Testis (tissue), 3 donors: ENCODE data around the gene CLDN3. TPM values are rescaled to one million over a fixed set of nuclear protein-coding genes. Genes with fewer than 3 reads are reported as not detected.

Source experiments
- DNase-seq: peaks from one replicate; pipeline ENCODE4 v3.0.0-alpha.2; 2019
- H3K27ac ChIP-seq, 2 donors: fragments of 200-600 bp; sonication (generic); one replicate each; pipeline ENCODE4 v1.5.1; 2019
- H3K27me3 ChIP-seq: fragments of 200-600 bp; sonication (generic); one replicate; pipeline ENCODE4 v1.5.1; 2019
- H3K36me3 ChIP-seq: fragments of 200-600 bp; sonication (generic); one replicate; pipeline ENCODE4 v1.5.1; 2017; ENCODE audit warnings: low read depth; ENCODE audit errors: missing control alignments
- H3K4me1 ChIP-seq: fragments of 200-600 bp; sonication (generic); one replicate; pipeline ENCODE4 v1.5.1; 2019
- H3K4me3 ChIP-seq, 2 donors: fragments of 200-600 bp; sonication (generic); one replicate each; pipeline ENCODE4 v1.5.1; 2017 to 2019
- H3K9me3 ChIP-seq: fragments of 200-600 bp; sonication (generic); one replicate; pipeline ENCODE4 v1.5.1; 2017
- CTCF ChIP-seq, 3 experiments: fragments of 450-650 bp in 2 of 3; fragments of 200-600 bp in 1 of 3; sonication (generic) in 1 of 3; IDR thresholded peaks; one replicate each; pipeline ENCODE4 v1.5.1; 2016 to 2019; ENCODE audit warnings: antibody characterized with exemption in 3 of 3, mild to moderate bottlenecking in 2 of 3, moderate library complexity in 1 of 3
- POLR2A ChIP-seq: fragments of 450-650 bp; IDR thresholded peaks from one replicate; pipeline ENCODE4 v1.6.1; 2017; ENCODE audit warnings: antibody characterized with exemption, mild to moderate bottlenecking, moderate library complexity
- WGBS, 2 donors: methylation state at CpG; one replicate each; pipeline ENCODE4 v1.1.5; 2018; 5-methylcytosine and 5-hydroxymethylcytosine counted together
- intact Hi-C: fragments of 100-400 bp; cut with DNase I; formaldehyde crosslinking; loops from one replicate; pipeline ENCODE4 v1.15.1; 2023; ENCODE audit warnings: low total_unique reads
- polyA plus RNA-seq: library from polyadenylated mRNA; stranded (reverse); fragments of 350-450 nt; fragmentation: Illumina TruSeq; extraction: RNeasy Lipid Tissue Mini Kit (QIAGEN cat#74804); gene quantifications from one replicate; pipeline ENCODE4 v1.2.3, GENCODE V29; 2014; ENCODE audit warnings: low read depth, low replicate concordance; ENCODE audit not compliant: insufficient read depth
- small RNA-seq, 2 donors: library from RNA; depleted of rRNA; stranded (forward); fragments of <200 nt; gene quantifications; one replicate each; pipeline ENCODE3, GENCODE V24; 2016
- total RNA-seq, 2 donors: library from RNA; depleted of rRNA; stranded (reverse); fragments of >200 nt; gene quantifications; one replicate each; pipeline ENCODE4 v1.2.3, GENCODE V29; 2016

Gene CLDN3
- total and polyA plus RNA-seq, 3 donors from 2014 or later, result 1.9 to 6.1 (median 5.1) TPM

DNA sequence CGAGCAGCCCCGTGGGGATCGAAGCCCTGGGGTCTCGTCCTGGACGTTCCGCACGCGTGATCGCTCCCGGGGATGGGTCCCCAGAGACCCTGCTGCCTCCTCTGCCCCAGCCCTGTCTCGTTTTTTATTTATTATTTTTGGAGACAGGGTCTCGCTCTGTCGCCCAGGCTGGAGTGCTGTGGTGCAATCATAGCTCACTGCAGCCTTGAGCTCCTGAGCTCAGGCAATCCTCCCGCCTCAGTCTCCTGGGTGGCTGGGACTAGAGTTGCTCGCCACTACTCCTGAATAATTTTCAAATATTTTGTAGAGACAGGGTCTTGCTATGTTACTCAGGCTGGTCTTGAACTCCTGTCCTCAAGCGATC lies 50.3 kb downstream of the CLDN3 start:
- H3K36me3 ChIP-seq, result no peaks in the 10 kb centered on the region
- 14 to 15% methylated on average over 6 of the region's 16 CpGs for WGBS, 2 donors
- DNase-seq, result no peak
- peaks cover 25% of the 10 kb centered on the region for H3K4me1 ChIP-seq
- H3K9me3 ChIP-seq, result no peaks in the 10 kb centered on the region
- TF ChIP-seq POLR2A (no peak), CTCF (IDR thresholded peaks at IDR 0.05) (no peak)
- no peak overlapping the region for H3K27ac ChIP-seq
- H3K27me3 ChIP-seq, result no peaks in the 10 kb centered on the region
- intact Hi-C loops, result no loop called here
- peak overlapping the region; percentile 48 to 79 for H3K4me3 ChIP-seq

Small RNA genes within 50 kb of the gene (small RNA-seq; reads per million reads assigned to genes)
- gene RN7SL265P, result 0 reads per million in 2 donors

Other genes with a start within 250 kb of the CLDN3 start
- gene BAZ1B, start 248.0 kb downstream of the CLDN3 start, total RNA-seq, result 10 to 100 TPM; 59.4 to 72.8 TPM
- gene BAZ1B, start 248.0 kb downstream of the CLDN3 start, polyA plus RNA-seq, result 30.8 TPM
- gene BCL7B, start 212.6 kb downstream of the CLDN3 start, total RNA-seq, result 10 to 100 TPM; 83.0 to 91.1 TPM
- gene BCL7B, start 212.6 kb downstream of the CLDN3 start, polyA plus RNA-seq, result 88.9 TPM
- 100 to 1,000 TPM; 211 to 224 TPM for gene TBL2, start 191.7 kb downstream of the CLDN3 start, total RNA-seq
- 579 TPM for gene TBL2, start 191.7 kb downstream of the CLDN3 start, polyA plus RNA-seq
- gene MLXIPL, start 145.7 kb downstream of the CLDN3 start, total RNA-seq, result 100 to 1,000 TPM; 160 to 215 TPM
- gene MLXIPL, start 145.7 kb downstream of the CLDN3 start, polyA plus RNA-seq, result 34.2 TPM
- gene VPS37D, start 102.4 kb downstream of the CLDN3 start, total RNA-seq, result 10 to 100 TPM; 15.0 to 24.8 TPM
- gene VPS37D, start 102.4 kb downstream of the CLDN3 start, polyA plus RNA-seq, result 10.3 TPM
- 10 to 100 TPM; 19.7 to 25.0 TPM for gene DNAJC30, start 86.8 kb downstream of the CLDN3 start, total RNA-seq
- gene DNAJC30, start 86.8 kb downstream of the CLDN3 start, polyA plus RNA-seq, result 27.7 TPM
- 100 to 1,000 TPM; 241 to 252 TPM for gene BUD23, start 86.7 kb downstream of the CLDN3 start, total RNA-seq
- 231 TPM for gene BUD23, start 86.7 kb downstream of the CLDN3 start, polyA plus RNA-seq
- gene STX1A, start 50.6 kb downstream of the CLDN3 start, total RNA-seq, result 10 to 100 TPM; 24.7 to 28.2 TPM
- 13.2 TPM for gene STX1A, start 50.6 kb downstream of the CLDN3 start, polyA plus RNA-seq
- gene ABHD11, start 31.5 kb downstream of the CLDN3 start, total RNA-seq, result 10 to 100 TPM; 29.0 to 33.1 TPM
- 21.6 TPM for gene ABHD11, start 31.5 kb downstream of the CLDN3 start, polyA plus RNA-seq
- under 1 TPM; 0.93 to 0.94 TPM for gene CLDN4, start 60.7 kb upstream of the CLDN3 start, total RNA-seq
- gene CLDN4, start 60.7 kb upstream of the CLDN3 start, polyA plus RNA-seq, result 4.3 TPM
- 1 to 10 TPM; 3.5 to 3.7 TPM for gene METTL27, start 72.2 kb upstream of the CLDN3 start, total RNA-seq
- gene METTL27, start 72.2 kb upstream of the CLDN3 start, polyA plus RNA-seq, result 5.6 TPM
- gene TMEM270, start 90.9 kb upstream of the CLDN3 start, total RNA-seq, result 10 to 100 TPM; 37.3 to 70.1 TPM
- 113 TPM for gene TMEM270, start 90.9 kb upstream of the CLDN3 start, polyA plus RNA-seq